Esophagus muscularis mucosa (tissue), 4 donors: Measurements from ENCODE around the gene ARMS2.

Experiments used
- CTCF ChIP-seq, 3 experiments: fragments of 200-600 bp in 2 of 3; fragments of 450-650 bp in 1 of 3; sonication (generic) in 2 of 3; IDR thresholded peaks; one replicate each; pipeline ENCODE4 v1.5.1; 2017 to 2019; ENCODE audit warnings: antibody characterized with exemption in 3 of 3, mild to moderate bottlenecking in 2 of 3, moderate library complexity in 1 of 3
- EP300 ChIP-seq: sonication (generic); formaldehyde crosslinking; IDR thresholded peaks from one replicate; pipeline ENCODE4 v1.6.1; 2017; ENCODE audit warnings: antibody characterized with exemption
- POLR2A ChIP-seq: fragments of 450-650 bp; IDR thresholded peaks from one replicate; pipeline ENCODE4 v1.6.1; 2017; ENCODE audit warnings: antibody characterized with exemption, moderate library complexity, mild to moderate bottlenecking, low read depth
- POLR2AphosphoS5 ChIP-seq, 2 donors: sonication (generic); formaldehyde crosslinking; IDR thresholded peaks; one replicate each; pipeline ENCODE4 v1.6.1; 2017; ENCODE audit warnings: antibody characterized with exemption in 2 of 2

DNA sequence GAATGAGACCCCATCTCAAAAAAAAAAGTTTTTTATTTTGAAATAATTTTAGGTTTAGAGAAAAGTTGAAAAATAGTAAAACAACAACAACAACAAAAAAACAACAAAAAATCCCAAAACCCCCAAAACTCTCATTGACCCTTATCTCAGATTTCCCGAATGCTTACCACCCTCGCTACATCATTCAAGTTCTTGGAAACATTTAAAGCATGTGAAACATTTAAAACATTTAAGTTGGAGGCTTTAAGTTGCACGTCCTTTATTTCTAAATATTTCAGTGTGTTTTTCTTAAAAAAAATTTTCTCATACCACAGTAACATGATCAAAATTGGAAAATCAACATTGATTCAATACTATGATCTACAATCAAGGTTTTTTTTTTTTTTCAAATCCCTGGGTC lies 382 bp upstream of the ARMS2 start:
- TF ChIP-seq POLR2AphosphoS5 (IDR thresholded peaks at IDR 0.05), result no peak
- TF ChIP-seq CTCF (IDR thresholded peaks at IDR 0.05), result no peak
- TF ChIP-seq POLR2A, result no peak
- TF ChIP-seq EP300, result no peak
